Measurements from ENCODE around the gene CCDC91.

DNA sequence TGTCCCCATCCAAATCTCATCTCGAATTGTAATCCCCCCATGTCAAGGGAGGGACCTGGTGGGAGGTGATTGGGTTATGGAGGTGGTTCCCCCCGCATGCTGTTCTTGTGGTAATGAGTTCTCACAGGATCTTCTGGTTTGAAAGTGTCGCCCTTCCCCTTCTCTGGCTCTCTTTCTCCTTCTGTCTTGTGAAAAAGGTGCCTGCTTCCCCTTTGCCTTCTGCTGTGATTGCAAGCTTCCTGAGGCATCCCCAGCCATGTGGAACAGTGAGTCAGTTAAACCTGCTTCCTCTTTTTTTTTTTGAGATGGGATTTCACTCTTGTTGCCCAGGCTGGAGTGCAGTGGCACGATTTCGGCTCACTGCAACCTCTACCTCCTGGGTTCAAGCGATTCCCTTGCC, 104.0 kb downstream of the CCDC91 start:
- no peak for TF ChIP-seq POLR2AphosphoS5 (IDR thresholded peaks at IDR 0.05; ENCODE audit: insufficient read depth in 1 of 2, low read depth in 1 of 2)
- TF ChIP-seq, protein P1, sequence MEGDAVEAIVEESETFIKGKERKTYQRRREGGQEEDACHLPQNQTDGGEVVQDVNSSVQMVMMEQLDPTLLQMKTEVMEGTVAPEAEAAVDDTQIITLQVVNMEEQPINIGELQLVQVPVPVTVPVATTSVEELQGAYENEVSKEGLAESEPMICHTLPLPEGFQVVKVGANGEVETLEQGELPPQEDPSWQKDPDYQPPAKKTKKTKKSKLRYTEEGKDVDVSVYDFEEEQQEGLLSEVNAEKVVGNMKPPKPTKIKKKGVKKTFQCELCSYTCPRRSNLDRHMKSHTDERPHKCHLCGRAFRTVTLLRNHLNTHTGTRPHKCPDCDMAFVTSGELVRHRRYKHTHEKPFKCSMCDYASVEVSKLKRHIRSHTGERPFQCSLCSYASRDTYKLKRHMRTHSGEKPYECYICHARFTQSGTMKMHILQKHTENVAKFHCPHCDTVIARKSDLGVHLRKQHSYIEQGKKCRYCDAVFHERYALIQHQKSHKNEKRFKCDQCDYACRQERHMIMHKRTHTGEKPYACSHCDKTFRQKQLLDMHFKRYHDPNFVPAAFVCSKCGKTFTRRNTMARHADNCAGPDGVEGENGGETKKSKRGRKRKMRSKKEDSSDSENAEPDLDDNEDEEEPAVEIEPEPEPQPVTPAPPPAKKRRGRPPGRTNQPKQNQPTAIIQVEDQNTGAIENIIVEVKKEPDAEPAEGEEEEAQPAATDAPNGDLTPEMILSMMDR (IDR thresholded peaks at IDR 0.05), result no peak

Data from vagina (tissue), 2 donors.